Activated CD4-positive, CD25-positive, alpha-beta regulatory T cell treated with anti-CD3 and anti-CD28 coated beads, Interleukin-2, amount 50 U/mL, for 24 hours (primary cell): Measurements from ENCODE around the gene LEAP2.

Experiments
- ATAC-seq, 2 donors: fragments of 150-1000 bp; cut with Tn5 transposase; one replicate each; pipeline ENCODE4 v1.10.0; 2021; ENCODE audit warnings: mild to moderate bottlenecking in 1 of 2, moderate library complexity in 1 of 2

LEAP2 gene, protein sequence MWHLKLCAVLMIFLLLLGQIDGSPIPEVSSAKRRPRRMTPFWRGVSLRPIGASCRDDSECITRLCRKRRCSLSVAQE

DNA sequence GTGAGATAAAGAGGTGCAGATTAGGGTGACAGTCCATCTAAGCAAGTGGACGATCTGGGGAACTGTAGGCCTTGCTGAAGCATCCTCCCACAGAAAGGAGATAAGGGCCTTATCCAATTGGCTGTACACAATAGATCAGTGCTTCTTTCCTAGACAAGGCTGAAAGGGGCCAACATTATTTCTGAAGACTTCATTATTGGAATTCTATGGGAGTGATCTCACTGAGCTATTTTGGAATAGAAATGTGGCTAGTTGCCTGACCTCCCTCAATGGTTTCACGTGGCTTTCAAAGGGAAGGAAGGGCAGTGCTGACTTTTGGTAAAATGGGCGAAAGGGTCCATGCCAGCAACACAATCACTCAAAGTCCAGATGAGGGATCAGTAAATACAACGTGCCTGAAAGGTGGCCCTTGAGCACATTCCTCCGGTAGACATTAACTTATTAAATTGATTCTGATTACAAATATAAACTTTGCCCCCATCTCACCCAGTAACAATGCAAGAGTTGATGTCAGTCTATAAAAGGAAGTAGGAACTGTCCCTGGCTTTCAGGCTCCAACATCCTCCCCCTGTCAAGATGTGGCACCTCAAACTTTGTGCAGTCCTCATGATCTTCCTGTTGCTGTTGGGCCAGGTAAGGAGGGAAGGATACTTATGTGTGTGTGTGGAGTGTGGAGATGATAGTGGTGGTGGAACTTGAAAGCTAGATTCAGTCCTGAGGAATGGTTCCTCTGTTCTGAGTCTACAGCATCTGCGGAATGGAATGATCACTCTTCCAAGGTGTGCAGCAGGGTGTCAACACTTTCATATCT, at the start of gene LEAP2:
Gene LEAP2, plus strand, starts transcription at position 550 of the 811 bp plus-strand sequence. Its CDS starts 27 bp downstream, at position 577.
- ATAC-seq = no peak

DNA sequence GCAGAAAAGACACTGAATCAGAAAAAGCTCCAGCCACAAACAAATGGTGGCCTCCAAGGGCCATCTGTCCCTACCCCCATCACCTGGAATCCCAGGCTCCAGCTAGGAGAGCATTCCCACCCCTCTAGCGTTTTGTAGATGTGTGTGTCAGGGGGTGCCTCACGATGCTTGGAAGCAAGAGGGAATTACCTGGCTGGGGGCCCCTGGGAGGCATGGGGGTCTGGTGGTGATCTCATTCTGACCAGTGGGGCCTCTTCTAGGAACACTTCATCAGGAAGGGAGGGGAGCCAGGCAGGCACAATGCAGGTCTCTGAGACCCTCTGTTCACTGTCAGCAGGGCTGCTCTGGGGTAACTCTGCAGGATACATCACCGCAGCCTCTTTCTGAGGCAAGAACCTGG, 49.0 kb upstream of the LEAP2 start:
- ATAC-seq = no peak

DNA sequence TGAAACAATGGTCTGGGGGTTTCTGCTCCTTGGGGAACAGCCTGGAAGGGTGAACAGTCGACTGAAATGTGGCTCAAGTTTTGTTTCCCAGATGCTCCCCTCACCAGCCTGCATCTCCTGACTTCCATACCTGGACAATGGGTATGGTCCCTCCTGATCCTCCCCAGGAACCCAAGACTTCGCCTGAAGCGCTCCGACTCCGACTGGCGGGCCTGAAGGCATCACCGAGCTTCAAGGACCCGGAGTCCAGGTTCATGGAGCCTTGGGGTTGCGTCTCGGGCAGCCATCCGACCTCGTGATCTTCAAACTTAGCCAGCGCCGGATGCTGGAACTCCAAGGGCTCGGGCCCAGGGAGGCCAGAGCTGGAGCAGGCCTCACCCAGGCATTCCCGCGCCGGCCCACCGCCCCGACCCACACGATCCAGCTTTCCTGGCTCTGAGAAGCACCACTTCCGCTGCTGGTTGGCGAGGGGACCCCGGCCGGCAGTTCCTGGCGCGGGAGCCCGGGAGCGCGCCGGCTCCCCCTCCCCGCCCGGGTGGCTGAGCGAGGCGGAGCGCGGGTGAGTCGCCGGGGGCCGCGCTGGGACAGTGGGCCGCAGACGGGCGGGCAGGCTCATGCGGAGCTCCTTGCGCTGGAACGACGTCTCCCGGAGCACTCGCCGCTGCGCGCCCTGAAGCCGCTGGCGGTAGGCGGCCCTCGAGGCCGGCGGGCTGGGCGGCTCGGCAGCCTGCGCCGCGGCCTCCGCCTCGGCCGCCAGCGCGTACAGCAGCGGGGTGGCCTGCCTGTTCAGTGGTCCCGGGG, 48.2 kb upstream of the LEAP2 start:
- ATAC-seq = no peak

DNA sequence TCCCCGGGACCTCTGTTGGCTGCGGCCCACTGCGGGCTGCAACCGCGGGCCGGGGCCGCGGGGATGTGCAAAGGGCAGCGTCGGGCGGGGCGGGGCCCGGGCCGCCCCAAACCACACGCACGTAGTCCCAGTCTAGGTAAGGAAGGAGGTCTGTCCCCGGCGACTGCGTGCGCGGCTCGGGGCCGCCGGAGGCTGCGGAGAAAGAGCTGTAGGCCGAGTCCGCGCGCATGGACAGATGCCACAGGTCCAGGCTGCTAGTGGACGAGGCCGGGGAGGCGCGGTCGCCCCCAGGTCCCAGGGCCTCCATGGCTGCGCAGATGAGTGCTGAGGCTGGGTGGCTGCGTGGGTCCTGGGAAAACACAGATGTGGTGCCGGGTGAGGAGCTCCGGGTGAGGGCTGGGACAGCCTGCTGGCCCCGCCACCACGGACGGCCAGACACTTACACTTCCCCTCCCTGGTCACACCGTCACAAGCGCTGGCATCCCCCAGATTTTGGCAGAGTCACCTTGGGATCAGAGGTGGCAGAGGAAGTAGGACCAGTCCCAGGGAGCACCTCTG, 47.6 kb upstream of the LEAP2 start:
- ATAC-seq = no peak

DNA sequence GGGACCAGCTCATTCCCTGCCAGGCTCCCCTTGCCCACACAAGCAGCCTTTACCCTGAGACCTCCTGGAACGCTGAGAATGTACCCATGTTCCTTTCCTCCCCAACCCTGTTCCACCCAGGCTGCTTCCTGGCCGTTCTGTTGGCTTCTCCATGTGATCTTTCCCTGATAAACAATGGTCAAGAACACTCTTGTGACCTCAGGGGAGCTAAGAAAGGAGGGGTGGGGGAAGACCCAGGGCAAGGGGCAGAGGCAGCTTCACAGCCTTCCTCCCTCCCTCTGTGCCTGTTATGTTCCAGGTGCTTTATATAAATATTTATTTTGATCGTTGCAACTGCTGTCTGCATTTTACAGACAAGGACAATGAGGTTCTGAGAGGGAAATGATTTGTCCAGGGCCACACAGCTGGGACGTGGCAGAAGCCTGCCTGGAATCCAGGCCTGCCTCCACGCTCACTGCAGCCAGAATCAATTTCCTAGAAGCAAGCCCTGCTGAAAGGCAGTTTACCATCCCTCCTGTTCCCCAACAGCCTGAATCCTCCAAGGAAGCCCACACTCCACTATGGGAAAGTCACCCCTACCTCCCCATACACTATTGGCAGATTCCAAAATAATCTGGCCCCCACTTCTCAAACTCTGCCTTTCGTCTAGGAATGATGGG, 46.9 kb upstream of the LEAP2 start:
- ATAC-seq = no peak

DNA sequence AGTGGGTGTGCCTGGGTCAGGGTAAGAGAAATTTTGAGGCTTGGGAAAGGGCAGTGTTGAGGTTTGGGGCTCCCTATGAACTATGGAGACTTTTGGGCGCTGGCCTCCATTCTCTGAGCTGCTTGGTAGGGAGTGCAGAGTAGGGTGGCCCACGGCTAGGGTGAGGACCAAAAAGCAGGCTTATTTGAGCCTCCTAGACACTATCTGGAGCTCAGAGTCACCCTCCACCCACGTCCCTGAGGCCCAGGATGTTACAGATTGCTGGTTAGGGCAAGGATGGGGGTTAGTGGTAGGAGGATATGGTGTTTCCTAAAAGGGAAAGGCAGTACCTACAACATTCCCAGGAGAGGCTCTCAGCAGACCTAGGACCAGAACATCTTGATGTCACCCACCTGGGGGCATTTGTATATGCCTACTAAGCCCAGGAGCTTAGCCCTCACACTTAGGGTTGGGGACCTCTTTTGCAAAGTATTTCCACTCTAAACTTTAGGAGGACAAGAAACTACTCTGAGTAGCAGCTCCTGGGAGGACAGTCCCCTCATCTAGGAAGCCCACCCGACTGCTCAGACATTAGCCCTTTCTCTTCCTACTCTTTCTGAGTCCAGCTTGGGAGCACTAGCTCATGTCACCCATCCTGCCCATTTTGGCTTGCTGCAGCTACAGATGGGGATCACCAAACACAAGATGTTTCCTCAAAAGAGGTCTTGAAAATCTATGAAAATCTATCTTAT, 45.4 kb upstream of the LEAP2 start:
- ATAC-seq = no peak

DNA sequence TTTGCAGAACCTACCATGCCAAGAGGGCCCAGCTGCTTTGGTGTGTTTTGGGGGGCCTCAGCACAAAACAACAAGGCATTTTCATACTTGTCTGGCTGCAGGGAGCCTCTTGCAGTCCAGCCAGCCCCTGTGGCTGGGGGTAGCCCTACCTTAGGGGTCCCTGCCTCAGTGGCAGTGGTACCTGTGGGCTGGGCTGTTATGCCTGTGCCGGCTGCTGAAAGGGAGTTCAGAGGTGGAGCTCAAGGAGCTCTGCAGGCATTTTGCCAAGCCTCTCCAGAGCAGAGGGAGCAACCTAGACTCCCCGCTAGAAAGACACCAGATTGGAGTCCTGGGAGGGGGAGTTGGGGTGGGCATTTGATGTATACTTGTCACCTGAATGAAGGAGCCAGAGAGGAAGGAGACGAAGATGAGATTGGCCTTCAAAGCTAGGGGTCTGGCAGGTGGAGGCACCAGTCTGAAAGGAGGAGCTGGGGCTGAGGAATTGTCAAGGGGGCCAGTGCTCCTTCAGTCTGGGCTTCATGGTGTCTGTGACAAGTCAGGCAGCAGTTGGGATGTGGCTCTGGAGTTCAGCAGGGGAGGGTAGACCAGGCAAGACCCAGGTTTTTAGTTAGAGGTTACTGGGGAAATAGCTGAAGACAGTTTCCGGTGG, 44.5 kb upstream of the LEAP2 start:
- ATAC-seq = no peak

DNA sequence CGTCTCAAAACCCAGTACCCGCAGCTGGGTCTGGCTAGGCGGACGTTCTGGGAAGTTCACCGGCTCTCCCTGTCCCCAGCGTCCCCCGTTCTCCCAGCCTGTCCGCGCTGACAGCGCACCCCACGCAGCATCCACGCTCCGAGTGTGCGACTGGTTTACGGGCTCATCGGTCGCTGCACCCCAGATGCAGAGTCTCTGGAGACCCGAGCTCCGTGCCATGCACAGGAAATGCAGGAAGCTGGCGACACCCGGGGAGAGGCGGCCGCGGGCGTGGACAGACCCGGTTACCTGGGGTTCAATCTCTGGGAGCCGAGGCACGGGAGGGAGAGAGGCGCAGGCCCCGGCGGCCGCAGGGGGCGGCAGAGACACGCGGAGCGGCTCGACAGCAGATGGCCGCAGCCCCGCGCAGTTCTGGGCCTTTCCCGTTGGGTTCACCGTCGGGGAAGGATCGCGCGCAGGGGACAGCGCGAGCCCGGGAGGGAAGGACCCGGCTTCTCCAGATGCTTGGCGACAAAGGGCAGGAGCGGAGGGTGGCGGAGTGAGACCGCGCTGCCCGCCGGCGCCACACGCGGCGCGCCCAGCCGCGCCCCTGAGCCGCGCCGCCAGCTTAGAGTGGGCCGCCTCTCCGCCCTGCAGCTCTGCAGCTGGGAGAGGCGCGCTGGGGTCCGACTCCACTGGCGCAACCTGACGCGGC, 43.6 kb upstream of the LEAP2 start:
- peak; percentile 91 to 92 for ATAC-seq

DNA sequence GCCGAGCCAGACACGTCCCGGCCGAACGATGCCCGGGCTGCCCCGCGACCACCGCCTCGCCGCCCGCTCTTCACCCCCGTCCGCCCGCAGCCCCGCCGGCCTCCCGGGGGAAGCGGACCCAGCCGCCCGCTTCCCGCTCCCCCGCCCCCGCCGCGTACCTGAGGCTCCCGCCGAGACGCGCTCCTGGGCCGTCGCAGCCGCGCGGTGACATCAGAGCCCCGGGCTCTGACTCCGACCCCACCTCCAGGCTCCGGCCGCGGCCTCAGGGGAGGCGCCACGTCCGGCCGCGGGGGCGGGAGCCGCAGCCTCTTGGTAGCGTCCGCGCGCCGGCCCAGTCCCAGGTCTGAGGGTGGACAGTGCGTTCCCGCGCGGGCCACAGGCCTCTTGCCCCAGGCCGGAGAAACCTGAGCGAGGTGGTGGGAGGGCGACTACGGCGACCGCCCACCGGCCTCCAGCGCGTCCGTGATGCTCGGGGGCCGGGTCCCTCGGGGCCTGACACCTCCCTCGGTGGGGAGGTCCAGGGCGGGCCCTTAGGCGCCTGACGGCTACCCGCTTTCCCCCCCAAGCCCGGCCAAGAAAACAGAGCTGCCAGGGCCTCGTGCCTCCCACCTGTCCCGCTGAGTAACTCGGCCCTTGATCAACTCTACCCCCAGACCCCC, 42.9 kb upstream of the LEAP2 start, which contains the start of gene SHROOM1:
Gene SHROOM1, minus strand, starts transcription at position 212 of the 659 bp plus-strand sequence. CDS start 4,507 bp downstream, outside the sequence.
- peak; percentile 14 to 27 for ATAC-seq

DNA sequence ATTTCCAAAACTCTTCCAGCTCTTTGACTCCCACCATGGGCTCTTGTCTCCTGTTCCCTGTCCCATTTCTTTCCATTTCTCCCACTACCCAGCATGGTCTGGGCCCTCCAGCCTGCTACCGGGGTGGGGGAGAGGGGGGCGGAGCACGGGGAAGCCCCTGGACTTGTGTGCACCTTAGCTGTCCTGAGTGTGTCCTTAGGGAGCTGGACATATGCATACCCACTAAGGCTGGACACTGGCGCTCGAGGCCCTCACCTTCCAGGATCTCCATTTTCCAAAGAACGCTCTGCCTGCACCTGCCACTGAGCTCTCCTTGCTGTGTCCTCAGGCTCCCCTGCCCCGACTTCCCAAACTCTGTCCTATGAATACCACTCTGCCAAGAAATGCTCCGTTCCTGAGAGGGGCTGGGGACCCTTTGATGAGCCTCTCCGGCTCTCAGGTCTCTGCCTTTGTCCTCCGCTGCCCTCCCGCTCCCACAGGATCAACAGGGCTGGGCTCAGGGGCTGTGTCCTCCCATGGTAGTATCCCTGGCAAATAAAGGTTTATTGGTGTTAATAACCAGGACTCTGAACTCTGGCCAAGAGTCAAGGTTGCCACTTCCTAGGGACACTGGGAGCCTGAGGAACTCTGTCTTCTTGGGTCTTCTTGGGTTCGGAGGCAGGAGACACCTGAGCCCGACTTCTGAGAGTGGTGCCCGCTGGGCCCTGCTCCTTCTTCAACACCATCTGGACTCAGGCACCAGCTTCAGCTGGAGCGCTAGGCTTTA, 42.2 kb upstream of the LEAP2 start:
- ATAC-seq = no peak

DNA sequence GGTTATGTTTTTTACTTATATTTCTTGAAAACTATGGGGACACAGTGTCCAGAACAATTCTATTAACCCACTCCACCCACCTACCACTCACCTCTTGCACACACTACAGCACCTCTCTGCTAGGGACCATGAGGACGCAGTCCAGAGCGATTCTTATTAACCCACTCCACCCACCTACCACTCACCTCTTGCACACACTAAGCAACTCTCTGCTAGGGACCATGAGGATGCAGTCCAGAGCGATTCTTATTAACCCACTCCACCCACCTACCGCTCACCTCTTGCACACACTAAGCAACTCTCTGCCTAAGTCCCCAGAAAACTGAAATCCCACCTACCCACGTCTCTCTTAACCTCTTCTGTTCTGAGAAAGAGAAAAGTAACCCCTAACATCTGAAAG, 40.9 kb upstream of the LEAP2 start:
- no peak for ATAC-seq

DNA sequence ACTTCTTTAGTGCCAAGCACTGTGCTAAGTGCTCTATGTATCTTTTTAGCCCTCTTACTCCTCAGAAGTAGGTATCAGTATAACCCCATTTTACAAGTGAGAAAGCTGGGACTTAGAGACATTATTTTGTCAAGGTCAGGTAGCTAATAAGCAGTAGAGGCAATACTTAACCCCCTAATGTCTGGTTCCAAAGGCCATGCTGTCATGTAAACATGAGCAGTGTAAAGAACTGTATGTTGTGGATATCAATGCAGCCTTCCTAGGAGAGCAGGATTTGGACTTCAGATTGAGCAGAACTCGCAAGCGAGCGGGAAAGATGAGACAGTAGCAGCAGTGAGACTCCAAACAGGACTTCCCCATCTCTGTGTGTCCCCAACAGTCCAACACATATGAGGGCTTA, 39.4 kb upstream of the LEAP2 start:
- ATAC-seq = no peak

DNA sequence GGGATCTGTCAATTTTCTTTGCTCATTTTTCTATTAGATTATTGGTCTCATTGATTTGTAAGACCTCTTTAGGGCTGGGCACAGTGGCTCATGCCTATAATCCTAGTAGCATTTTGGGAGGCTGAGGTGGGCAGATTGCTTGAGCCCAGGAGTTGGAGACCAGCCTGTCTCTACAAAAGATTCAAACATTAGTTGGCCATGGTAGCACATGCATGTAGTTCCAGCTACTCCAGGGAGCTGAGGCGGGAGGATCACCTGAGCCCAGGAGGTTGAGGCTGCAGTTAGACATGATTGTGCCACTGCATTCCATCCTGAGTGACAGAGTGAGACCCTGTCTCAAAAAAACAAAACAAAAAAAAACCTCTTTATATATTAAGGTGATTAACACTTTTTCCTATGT, 36.6 kb upstream of the LEAP2 start:
- no peak for ATAC-seq

DNA sequence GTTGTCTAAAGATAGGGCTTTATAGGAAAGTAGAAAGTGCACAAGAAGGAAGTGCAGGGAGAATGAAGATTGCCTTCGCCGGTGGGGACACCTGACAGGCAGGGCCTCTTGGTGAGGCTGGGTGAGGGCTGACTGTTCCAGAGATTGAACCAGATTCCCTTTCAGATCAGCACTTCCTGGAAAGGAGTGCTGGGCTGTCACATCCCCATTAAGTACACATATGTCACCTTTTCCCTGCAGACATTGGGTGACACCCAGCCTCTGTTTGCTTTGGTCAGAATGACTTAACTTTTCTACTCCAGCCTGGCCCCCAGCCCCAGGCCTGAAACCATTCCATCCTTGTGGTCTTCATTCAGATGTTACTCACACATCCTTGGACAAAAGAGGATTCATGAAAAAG, 35.6 kb upstream of the LEAP2 start:
- no peak for ATAC-seq

DNA sequence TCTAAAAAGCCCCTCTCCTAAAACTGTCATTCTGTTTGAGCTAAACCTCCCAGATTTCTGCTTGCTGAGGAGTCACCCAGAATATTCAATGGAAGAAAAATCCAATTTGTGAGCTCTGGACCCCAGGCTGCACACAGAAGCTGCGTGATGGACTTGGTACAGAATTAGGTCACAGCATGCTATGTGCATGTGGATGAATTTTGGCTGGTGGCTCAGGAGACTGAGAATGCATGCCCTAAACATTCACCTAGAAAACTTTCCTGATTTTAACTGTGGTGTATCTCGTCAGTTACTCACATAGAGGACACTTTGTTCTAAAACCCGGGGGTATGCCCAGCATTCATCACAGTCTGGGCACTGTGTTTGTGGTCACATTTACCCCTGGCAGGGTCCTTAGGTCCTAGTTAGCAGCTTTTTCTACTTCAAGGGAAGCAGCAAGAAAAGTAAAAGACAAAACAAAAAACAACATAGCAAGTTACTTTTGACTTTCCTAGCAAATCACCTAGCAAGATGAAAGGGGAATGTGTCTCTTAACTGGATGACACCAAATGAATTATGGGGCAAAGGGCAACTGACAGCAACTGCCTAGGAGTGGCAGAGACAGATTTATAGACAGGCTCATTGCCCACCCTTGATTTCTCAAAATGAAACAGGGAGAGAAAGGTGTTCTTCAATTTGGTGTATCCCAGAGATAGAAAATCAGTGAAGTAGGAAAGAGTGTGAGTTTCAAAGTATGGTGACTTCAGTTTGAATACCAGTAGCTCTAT, 34.8 kb upstream of the LEAP2 start:
- no peak for ATAC-seq

DNA sequence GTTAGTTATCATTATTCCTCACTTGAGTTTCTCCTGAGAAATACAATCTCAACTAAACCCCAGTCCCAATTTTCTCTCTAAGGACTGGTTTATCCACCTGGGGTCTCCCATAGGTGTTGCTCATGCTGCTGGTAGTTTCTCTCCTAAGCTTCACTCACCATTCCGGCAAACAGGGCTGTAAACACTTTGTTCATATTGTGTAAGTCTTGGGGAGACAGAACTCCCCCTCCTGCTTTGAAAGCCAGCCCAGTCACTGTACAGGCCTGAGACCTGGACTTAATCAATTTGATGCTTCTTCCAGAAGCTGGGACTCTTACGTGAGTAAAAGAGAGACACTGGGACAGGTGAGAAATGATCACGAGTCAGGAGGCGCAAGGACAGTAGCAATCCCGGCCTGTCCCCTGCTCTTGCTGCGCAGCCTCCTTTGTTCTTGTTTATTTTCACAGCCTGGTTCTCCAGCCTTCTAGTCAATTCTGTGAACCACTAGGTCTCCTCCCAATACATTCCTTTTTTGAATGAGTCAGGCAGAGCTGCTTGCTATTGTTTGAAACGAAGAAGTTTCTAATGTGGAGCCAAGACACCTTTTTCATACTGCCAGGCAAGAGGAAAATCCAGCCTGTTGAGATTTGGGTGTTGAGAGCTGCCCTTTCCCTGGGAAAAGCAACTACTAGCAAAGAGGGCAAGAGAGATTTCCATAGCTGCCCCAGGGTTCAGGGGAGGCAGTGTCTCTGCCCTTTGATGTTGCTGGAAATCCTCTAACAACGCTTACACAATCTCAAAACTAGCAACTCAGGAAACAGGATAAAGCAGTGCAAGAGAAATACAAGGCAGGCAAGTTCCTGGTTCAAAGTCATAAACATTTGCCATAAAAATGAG, 33.8 kb upstream of the LEAP2 start:
- no peak for ATAC-seq

DNA sequence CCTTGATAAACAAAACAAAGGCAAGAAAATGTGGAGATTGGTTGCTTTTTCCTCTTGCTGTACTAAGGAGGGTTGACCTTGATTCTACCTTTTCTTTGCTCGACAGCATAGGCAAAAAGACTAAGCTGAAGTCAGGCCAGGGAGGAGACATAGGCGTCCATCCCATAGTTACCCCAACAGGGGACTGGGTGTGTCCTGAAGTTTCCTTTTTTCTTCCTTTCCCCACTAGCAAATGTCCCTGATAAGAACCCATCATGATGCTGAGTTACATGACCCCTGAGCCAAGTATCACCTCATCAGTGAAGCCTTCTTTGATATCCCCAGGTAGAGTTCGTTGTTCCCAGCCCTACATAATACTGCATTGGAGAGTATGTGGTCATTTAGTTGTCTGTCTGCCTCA, 33.2 kb upstream of the LEAP2 start:
- ATAC-seq = no peak

DNA sequence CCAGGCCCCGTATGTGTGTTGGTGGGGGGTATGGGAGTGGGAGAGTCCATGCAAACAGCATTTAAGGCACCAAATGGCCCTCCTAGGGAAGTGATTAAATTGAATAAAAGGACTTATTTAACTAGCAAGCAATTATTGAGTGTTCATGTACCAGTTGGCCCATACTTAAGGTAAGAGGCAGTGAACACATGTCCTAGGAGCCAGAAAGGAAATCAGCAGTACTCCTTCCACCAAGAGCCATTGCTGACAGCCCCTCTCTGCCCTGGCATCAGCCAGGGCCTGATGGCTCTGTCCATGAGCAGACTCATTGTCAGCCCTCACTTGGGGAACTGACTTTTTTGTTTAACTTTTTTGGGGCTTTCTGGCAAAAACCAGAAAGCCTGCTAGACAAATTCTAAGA, 32.6 kb upstream of the LEAP2 start:
- no peak for ATAC-seq
